ENCODE measurements around the gene PRG2. TPM values are rescaled to one million over a fixed set of nuclear protein-coding genes. Genes with fewer than 3 reads are reported as not detected.

The PRG2 gene
- total RNA-seq, 4 donors from 2014 or later, result 0.33 TPM; not detected in 3

DNA sequence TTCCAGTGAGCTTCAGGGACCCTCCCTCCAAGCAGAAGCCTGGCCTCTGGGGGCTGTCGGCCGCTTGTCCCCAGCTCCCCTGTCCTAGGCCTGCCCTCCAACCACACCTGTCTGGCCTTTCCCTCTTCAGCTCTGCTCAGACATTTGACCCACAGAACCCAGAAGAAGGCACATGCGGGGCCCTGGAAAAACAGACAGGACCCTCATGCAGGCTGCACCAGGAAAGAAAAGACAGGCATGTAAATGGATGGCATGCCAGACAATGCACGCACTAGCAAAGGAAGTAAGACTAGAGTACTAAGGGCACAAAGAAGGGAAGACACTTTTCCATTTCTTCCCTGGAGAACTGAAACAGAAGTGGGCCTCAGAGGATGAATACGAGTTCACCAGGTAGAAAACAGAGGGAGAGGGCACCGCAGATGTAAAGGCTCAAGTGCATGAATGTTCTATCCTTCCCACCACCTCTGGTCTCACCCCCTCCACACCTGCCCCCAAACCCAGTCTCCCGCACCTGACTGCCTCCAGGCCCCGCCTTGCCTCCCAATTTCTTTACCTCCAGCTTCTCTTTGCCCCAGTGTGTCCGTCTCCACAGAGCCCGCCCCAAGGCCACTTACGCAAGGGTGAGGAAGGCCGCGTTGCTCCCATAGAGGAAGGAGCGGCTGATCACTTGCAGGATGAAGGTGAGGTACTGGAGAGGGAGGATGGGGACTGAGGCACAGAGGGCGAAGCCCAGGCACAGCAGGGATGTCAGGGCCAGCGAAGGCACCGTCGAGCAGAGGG is 19.1 kb upstream of the PRG2 start:
- H3K36me3 ChIP-seq, result peaks cover 34 to 90% (median 66%) of the 10 kb centered on the region in 4 donors
- no peak overlapping the region for H3K4me3 ChIP-seq
- H3K4me1 ChIP-seq, result peaks cover 22 to 31% (median 28%) of the 10 kb centered on the region in 4 donors
- no peak for DNase-seq (ENCODE audit: extremely low spot score)
- no peak overlapping the region for H3K27ac ChIP-seq (replicated peaks in 1 of 4)
- WGBS, result 94% methylated on average over 18 of the region's 18 CpGs
- H3K9me3 ChIP-seq, result no peaks in the 10 kb centered on the region
- TF ChIP-seq EP300 (IDR thresholded peaks at IDR 0.05) (no peak), POLR2A (IDR thresholded peaks at IDR 0.05; ENCODE audit: low read depth) (no peak)
- TF ChIP-seq, protein P1, sequence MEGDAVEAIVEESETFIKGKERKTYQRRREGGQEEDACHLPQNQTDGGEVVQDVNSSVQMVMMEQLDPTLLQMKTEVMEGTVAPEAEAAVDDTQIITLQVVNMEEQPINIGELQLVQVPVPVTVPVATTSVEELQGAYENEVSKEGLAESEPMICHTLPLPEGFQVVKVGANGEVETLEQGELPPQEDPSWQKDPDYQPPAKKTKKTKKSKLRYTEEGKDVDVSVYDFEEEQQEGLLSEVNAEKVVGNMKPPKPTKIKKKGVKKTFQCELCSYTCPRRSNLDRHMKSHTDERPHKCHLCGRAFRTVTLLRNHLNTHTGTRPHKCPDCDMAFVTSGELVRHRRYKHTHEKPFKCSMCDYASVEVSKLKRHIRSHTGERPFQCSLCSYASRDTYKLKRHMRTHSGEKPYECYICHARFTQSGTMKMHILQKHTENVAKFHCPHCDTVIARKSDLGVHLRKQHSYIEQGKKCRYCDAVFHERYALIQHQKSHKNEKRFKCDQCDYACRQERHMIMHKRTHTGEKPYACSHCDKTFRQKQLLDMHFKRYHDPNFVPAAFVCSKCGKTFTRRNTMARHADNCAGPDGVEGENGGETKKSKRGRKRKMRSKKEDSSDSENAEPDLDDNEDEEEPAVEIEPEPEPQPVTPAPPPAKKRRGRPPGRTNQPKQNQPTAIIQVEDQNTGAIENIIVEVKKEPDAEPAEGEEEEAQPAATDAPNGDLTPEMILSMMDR (IDR thresholded peaks at IDR 0.05), result no peak
- intact Hi-C loops (cut with DNase I), result no loop called here
- H3K27me3 ChIP-seq, result no peaks in the 10 kb centered on the region

DNA sequence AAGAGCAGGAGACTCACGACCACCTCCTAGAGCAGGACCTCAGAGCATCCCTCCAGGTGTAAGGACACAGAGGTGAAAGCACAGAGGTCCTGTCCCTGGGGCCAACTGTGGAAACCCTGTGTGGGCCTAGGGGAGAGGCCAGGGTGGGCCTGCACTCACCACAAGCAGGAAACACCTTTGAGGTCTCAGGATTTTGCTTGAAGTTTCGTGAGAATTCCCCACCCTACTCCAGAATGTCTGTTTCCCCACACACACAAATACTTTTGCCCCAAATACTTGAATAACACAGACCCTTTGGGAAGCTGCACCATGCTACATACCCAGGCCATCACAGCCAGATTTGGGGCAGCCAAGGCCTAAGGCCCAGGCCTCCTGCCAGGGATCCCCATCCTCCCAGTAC is 18.3 kb upstream of the PRG2 start:
- Histone ChIP-seq H3K36me3 (peaks cover 27 to 82% (median 59%) of the 10 kb centered on the region in 4 donors), H3K9me3 (no peaks in the 10 kb centered on the region), H3K27ac (replicated peaks in 1 of 4) (no peak overlapping the region), H3K4me3 (no peak overlapping the region), H3K4me1 (peaks cover 22 to 29% (median 27%) of the 10 kb centered on the region in 4 donors), H3K27me3 (no peaks in the 10 kb centered on the region)
- intact Hi-C loops (cut with DNase I), result no loop called here
- 72% methylated on average over 2 of the region's 2 CpGs for WGBS
- TF ChIP-seq, protein P1 (IDR thresholded peaks at IDR 0.05), result no peak
- no peak for TF ChIP-seq EP300 (IDR thresholded peaks at IDR 0.05)
- no peak for TF ChIP-seq POLR2AphosphoS5 (IDR thresholded peaks at IDR 0.05)
- no peak for TF ChIP-seq POLR2A (IDR thresholded peaks at IDR 0.05; ENCODE audit: low read depth)
- DNase-seq (ENCODE audit: extremely low spot score), result no peak

DNA sequence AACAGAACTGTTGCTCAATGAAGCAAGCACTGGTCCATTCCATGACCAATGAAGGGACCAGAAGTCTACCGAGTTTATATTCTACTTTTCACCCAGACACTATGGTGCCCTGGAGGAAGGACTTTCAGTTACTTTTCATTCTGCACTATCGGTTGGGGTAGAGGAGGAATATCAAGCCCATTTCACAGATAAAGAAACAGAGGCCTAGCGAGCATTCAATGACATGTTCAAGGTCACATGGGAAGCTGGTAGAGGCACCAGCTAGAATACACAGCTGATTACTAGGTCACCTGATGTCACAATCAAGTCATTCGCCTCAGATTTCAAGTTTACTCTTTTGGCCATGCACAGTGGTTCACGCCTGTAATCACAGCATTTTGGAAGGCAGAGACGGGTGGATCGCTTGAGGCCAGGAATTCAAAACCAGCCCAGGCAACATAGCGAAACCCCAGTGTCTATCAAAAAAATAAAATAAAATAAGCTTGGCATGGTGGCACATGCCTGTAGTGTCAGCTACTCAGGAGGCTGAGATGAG is 17.6 kb upstream of the PRG2 start:
- WGBS, result 95% methylated on average over 8 of the region's 8 CpGs
- intact Hi-C loops (cut with DNase I), result no loop called here

DNA sequence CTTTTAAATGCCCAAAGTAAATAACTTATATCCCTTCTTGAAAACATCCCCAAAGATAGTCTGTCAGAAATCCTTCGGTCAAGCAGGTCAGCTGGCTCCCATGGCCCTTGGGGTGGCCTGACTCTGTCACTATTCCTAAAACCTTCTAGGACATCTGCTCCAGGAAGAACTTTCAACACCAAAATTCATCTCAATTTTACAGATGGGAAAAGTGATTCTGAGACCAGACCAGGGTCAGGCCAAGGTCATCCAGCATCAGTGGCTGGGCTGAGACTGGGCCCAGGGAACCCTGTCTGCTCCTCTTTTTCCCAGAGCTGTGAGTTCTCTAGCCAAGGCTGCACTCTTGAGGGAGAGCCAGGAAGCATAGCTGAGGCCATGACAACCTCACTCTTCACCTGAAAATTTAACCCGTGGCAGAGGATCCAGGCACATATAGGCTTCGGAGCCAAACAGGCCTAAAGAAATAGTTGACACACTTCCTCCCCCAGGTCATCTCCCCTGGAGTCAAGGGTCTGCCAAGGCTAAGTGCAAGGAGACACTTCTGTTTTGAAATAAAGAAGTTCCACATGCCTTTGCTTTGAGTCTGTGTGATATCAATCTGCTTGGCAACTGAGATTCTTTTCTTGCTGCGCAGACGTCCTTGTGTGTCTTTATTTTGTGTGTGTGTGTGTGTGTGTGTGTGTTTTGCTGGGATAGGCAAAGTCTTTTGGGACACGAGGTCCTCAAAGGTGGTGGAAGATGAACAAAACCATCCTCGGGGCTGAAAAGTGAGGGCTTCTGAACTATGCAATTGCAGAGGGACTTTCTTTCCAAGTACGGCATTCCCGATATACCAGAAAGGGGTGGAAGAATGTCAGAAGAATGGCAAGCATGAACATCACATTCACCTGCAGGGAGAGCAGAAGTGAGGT is 16.8 kb upstream of the PRG2 start:
- H3K9me3 ChIP-seq, result no peaks in the 10 kb centered on the region
- peaks cover 22 to 26% (median 24%) of the 10 kb centered on the region in 4 donors for H3K4me1 ChIP-seq
- H3K4me3 ChIP-seq, result no peak overlapping the region
- H3K36me3 ChIP-seq, result peaks cover 24 to 67% (median 47%) of the 10 kb centered on the region in 4 donors
- DNase-seq (ENCODE audit: extremely low spot score), result no peak
- TF ChIP-seq POLR2AphosphoS5 (IDR thresholded peaks at IDR 0.05), result no peak
- TF ChIP-seq, protein P1 (IDR thresholded peaks at IDR 0.05), result no peak
- TF ChIP-seq POLR2A (IDR thresholded peaks at IDR 0.05; ENCODE audit: low read depth), result no peak
- no peak for TF ChIP-seq EP300 (IDR thresholded peaks at IDR 0.05)
- H3K27me3 ChIP-seq, result no peaks in the 10 kb centered on the region
- 88% methylated on average over 9 of the region's 9 CpGs for WGBS
- peak overlapping the region; percentile 9 to 44 (median 34) for H3K27ac ChIP-seq (replicated peaks in 1 of 4)
- intact Hi-C loops (cut with DNase I), result no loop called here

More for the DNA sequence above, 17.6 kb upstream of the PRG2 start:
- Histone ChIP-seq H3K27me3 (no peaks in the 10 kb centered on the region), H3K27ac (replicated peaks in 1 of 4) (peak overlapping the region in 1 of 4 donors; percentile 32), H3K4me1 (peaks cover 22 to 28% (median 25%) of the 10 kb centered on the region in 4 donors), H3K4me3 (no peak overlapping the region), H3K36me3 (peaks cover 24 to 75% (median 52%) of the 10 kb centered on the region in 4 donors), H3K9me3 (no peaks in the 10 kb centered on the region)
- no peak for DNase-seq (ENCODE audit: extremely low spot score)
- no peak for TF ChIP-seq POLR2A (IDR thresholded peaks at IDR 0.05; ENCODE audit: low read depth)
- TF ChIP-seq, protein P1 (IDR thresholded peaks at IDR 0.05), result no peak
